Measurements from ENCODE around the gene MGAT3. TPM values are rescaled to one million over a fixed set of nuclear protein-coding genes. Genes with fewer than 3 reads are reported as not detected.

MGAT3 gene
- total and polyA plus RNA-seq, 9 of the 15 experiments (the other 6 are each of a cell fraction or from before 2014, with no cell fraction given), result 0.10 to 11.5 (median 4.6) TPM

DNA sequence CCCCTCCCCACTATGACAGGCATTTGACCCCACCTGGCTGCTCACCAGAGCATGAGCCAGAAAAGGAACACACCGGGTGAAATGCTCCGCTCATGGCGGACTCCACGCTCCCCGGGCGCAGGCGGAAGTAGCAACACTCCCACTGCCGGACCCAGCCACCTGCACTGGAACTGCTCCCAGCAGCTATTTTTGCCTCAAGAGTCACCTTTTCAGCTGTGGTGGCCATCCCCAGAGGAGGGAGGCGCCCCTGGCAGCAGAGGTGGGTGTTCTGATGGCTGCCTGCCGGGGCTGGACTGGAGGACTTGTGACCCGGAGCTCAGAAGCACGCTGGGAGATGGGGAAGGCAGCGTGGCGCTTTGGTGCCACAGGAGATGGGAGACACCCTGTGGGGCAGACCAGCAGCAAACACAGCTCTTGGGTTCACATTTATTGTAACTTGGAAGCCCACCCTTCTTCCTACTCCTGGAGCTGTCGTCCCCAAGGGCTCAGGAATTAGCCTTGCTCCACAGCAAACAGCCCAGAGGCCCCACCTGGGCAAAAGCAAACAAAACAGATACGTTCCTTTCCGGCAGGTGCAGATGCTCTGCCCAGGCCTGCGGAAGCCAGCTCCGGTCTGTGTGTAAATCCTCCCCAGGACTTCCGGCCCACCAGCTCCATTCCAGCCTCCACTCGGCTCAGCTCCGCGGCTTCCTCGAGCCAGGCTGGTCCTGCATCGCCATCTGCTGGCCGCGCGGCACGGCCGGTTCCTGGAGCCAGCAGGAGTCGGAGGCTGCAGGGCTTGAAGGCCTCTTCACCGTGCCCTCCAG, 72.1 kb downstream of the MGAT3 start (continued):
- TF ChIP-seq SMAD3 (CRISPR knock-in tag; conservative IDR thresholded peaks at IDR 0.05), result 0 out of 2 replicates have a peak, but pooled peaks have one; percentile 59
- peak; percentile 15; the same call in 1 of the 2 replicates for TF ChIP-seq NCOR1 (IDR thresholded peaks at IDR 0.05)
- TF ChIP-seq OTX1 (CRISPR knock-in tag; IDR thresholded peaks at IDR 0.05), result no peak
- peak; percentile 88 for TF ChIP-seq ETV5 (CRISPR knock-in tag; IDR thresholded peaks at IDR 0.05; ENCODE audit: low read depth)
- TF ChIP-seq RFX5 (IDR thresholded peaks at IDR 0.05; ENCODE audit: low read depth, low read length), result peak; percentile 76; the same call in 1 of the 2 replicates

DNA sequence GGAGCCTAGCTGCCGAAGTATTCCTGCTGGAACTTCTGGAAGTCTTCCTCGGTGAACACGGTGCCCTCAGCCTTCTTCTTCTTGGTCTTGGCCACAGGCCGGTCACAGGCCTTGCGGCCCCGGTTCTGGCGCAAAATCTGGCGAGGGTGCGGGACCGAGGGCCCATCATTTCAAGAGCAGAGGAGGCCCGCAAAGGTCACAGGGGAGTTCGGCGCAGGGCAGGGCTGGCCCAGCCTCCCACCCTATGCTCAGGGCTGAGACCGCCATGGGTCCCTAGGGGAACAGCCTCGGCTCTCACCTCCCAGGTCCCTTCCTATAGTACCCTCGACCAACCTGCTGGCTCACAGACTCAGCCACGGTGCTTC, 72.7 kb downstream of the MGAT3 start:
- Histone ChIP-seq H3K27me3 (ENCODE audit: control insufficient read depth in 2 of 2, insufficient read depth in 2 of 2, low read length in 2 of 2) (no peaks in the 10 kb centered on the region), H3K9me1 (ENCODE audit: control insufficient read depth, insufficient read depth, low read length) (no peaks in the 10 kb centered on the region), H3K27ac (ENCODE audit: extremely low read depth, low read depth, low read length) (peak overlapping the region; percentile 15; the same call in 1 of the 3 replicates), H4K20me1 (replicated peaks; ENCODE audit: control insufficient read depth, insufficient read depth, low read length) (peaks cover 7% of the 10 kb centered on the region), H3K4me2 (ENCODE audit: insufficient read depth, low read length) (peak overlapping the region; percentile 54), H3K9me3 (replicated peaks; ENCODE audit: control insufficient read depth, insufficient read depth, low read depth, low read length) (no peaks in the 10 kb centered on the region), H3K36me3 (ENCODE audit: control insufficient read depth, insufficient read depth, low read length) (peaks cover 51% of the 10 kb centered on the region), H2AFZ (ENCODE audit: low read depth, low read length) (no peak overlapping the region), H3K79me2 (ENCODE audit: control insufficient read depth, insufficient read depth, low read length) (peaks cover 51% of the 10 kb centered on the region), H3K9ac (ENCODE audit: insufficient read depth in 1 of 2, low read depth in 2 of 2, low read length in 2 of 2) (peak overlapping the region in 1 of 2 experiments; percentile 49; a peak in 2 of 4 replicates), H3K4me3 (no peak overlapping the region), H3K4me1 (replicated peaks in 1 of 2; ENCODE audit: control insufficient read depth in 2 of 2, insufficient read depth in 2 of 2, low read length in 2 of 2) (peaks cover 27 to 54% of the 10 kb centered on the region in 2 experiments; a peak in 4 of 5 replicates)
- in situ Hi-C loops (cut with MboI) (no loop called here), intact Hi-C loops (cut with micrococcal nuclease) (loop anchor here (10.0 kb wide), 1 partner anchor 355 kb away; no protein-coding TSS in a partner anchor)
- FAIRE-seq (no peak), ATAC-seq (no peak), DNase-seq (ENCODE audit: extremely low read depth in 1 of 4, low spot score in 3 of 4) (no peak)
- ChIA-PET CTCF (ENCODE audit: low intra/inter-chr PET ratio) (interaction anchor here (0.6 to 2.1 kb wide), 6 partner anchors 33 to 553 kb away, joined by 3 to 18 read pairs (median 4); no protein-coding TSS in a partner anchor), POLR2A (interaction anchor here (0.6 to 4.2 kb wide), 10 partner anchors 9 to 659 kb away, joined by 3 to 42 read pairs (median 3); partner anchors contain the start of genes ATF4 and RPL3)
- no TSS peak for BruUV-seq (replicated peaks)
- 62% methylated on average over 15 of the region's 17 CpGs for WGBS (ENCODE audit: insufficient coverage, low coverage, missing lambda C conversion rate)
- TF ChIP-seq BRCA1 (IDR thresholded peaks at IDR 0.05), result no peak
- TF ChIP-seq BRCA1 (CRISPR knock-in tag; IDR thresholded peaks at IDR 0.05), result no peak
- TF ChIP-seq, protein P1, sequence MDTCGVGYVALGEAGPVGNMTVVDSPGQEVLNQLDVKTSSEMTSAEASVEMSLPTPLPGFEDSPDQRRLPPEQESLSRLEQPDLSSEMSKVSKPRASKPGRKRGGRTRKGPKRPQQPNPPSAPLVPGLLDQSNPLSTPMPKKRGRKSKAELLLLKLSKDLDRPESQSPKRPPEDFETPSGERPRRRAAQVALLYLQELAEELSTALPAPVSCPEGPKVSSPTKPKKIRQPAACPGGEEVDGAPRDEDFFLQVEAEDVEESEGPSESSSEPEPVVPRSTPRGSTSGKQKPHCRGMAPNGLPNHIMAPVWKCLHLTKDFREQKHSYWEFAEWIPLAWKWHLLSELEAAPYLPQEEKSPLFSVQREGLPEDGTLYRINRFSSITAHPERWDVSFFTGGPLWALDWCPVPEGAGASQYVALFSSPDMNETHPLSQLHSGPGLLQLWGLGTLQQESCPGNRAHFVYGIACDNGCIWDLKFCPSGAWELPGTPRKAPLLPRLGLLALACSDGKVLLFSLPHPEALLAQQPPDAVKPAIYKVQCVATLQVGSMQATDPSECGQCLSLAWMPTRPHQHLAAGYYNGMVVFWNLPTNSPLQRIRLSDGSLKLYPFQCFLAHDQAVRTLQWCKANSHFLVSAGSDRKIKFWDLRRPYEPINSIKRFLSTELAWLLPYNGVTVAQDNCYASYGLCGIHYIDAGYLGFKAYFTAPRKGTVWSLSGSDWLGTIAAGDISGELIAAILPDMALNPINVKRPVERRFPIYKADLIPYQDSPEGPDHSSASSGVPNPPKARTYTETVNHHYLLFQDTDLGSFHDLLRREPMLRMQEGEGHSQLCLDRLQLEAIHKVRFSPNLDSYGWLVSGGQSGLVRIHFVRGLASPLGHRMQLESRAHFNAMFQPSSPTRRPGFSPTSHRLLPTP (IDR thresholded peaks at IDR 0.05; ENCODE audit: borderline replicate concordance, extremely low read depth, insufficient read length), result no peak
- 0 out of 2 replicates have a peak, but pooled peaks have one; percentile 20 for TF ChIP-seq POLR2A (conservative IDR thresholded peaks at IDR 0.05)
- no peak for TF ChIP-seq ZSCAN29 (IDR thresholded peaks at IDR 0.05)
- TF ChIP-seq RBFOX2 (IDR thresholded peaks at IDR 0.05; ENCODE audit: low read depth, low read length), result peak; percentile 36
- TF ChIP-seq ARID4B (CRISPR knock-in tag; IDR thresholded peaks at IDR 0.05), result 0 out of 2 replicates have a peak, but pooled peaks have one; percentile 16
